SU-DHL-6 (cell line): Measurements from ENCODE around the gene DEPDC5.

ENCODE experiments used
- H2AFZ ChIP-seq: fragments of 200-600 bp; sonication (generic); 2 replicates; pipeline ENCODE4 v1.6.1; 2014; ENCODE audit warnings: low read depth, mild to moderate bottlenecking, moderate library complexity, mixed read lengths, antibody characterized with exemption, low read length; ENCODE audit not compliant: severe bottlenecking
- H3F3A ChIP-seq: fragments of 200-600 bp; shearing (Covaris generic); 2 replicates; pipeline ENCODE4 v1.6.0; 2016; ENCODE audit warnings: antibody characterized with exemption, mild to moderate bottlenecking; ENCODE audit not compliant: insufficient read depth
- H3K27ac ChIP-seq: fragments of 200-600 bp; sonication (generic); 2 replicates; pipeline ENCODE4 v1.5.1; 2016; ENCODE audit warnings: low read depth, mild to moderate bottlenecking, low read length, moderate library complexity, mixed read lengths
- H3K27me3 ChIP-seq: fragments of 200-600 bp; sonication (generic), shearing (Covaris generic); 2 replicates; pipeline ENCODE4 v1.6.0; 2014; ENCODE audit warnings: mild to moderate bottlenecking, low read length
- H3K36me3 ChIP-seq: fragments of 200-600 bp; sonication (generic); 2 replicates; pipeline ENCODE4 v1.6.1; 2014; ENCODE audit warnings: mild to moderate bottlenecking, low read length, mixed read lengths
- H3K4me2 ChIP-seq: fragments of 300-600, 200-600 bp; shearing (Covaris generic), sonication (generic); 2 replicates; pipeline ENCODE4 v1.6.0; 2014; ENCODE audit warnings: low read length, low read depth, mild to moderate bottlenecking; ENCODE audit not compliant: poor library complexity, severe bottlenecking
- H3K4me3 ChIP-seq: fragments of 200-600 bp; sonication (generic); 2 replicates; pipeline ENCODE4 v1.5.1; 2014; ENCODE audit warnings: antibody characterized with exemption, low read length, mild to moderate bottlenecking, mixed read lengths; ENCODE audit not compliant: insufficient read depth, poor library complexity, severe bottlenecking
- H3K79me2 ChIP-seq: fragments of 200-600 bp; sonication (generic); 2 replicates; pipeline ENCODE4 v1.6.1; 2014; ENCODE audit warnings: mild to moderate bottlenecking, low read length, moderate library complexity; ENCODE audit not compliant: insufficient read depth
- H3K9ac ChIP-seq: fragments of 200-600 bp; sonication (generic); 2 replicates; pipeline ENCODE4 v1.7.0; 2014; ENCODE audit warnings: mild to moderate bottlenecking, low read length
- H3K9me2 ChIP-seq: fragments of 200-600 bp; sonication (generic); replicated peaks from 2 replicates; pipeline ENCODE4 v1.6.1; 2014; ENCODE audit warnings: low read length; ENCODE audit not compliant: insufficient read depth
- H3K9me3 ChIP-seq: fragments of 200-600 bp; sonication (generic); 2 replicates; pipeline ENCODE4 v1.6.1; 2014; ENCODE audit warnings: low read length, mixed read lengths; ENCODE audit not compliant: insufficient read depth
- H4K20me1 ChIP-seq: fragments of 200-600 bp; sonication (generic); 2 replicates; pipeline ENCODE4 v1.6.1; 2014; ENCODE audit warnings: low read depth, mild to moderate bottlenecking, antibody characterized with exemption, low read length, moderate library complexity, mixed read lengths
- CTCF ChIP-seq: fragments of 200-600 bp; sonication (generic); IDR thresholded peaks from one replicate; pipeline ENCODE4 v1.5.1; 2017; ENCODE audit warnings: antibody characterized with exemption, mild to moderate bottlenecking, low read length, moderate library complexity; ENCODE audit not compliant: insufficient read depth, poor library complexity, severe bottlenecking
- EZH2phosphoT487 ChIP-seq: fragments of 200-600 bp; sonication (generic), shearing (Covaris generic); conservative IDR thresholded peaks from 2 replicates; pipeline ENCODE4 v1.6.1; 2018; ENCODE audit warnings: mild to moderate bottlenecking, antibody characterized with exemption, low read length, moderate library complexity, mixed read lengths

Gene DEPDC5

GRCh38 chr22:31911565-31912406 is 158.0 kb downstream of the DEPDC5 start:
- no peak overlapping the region for H2AFZ ChIP-seq
- TF ChIP-seq CTCF: no peak
- no peak for TF ChIP-seq EZH2phosphoT487

GRCh38 chr22:31912407-31912743 is 158.6 kb downstream of the DEPDC5 start:
- Histone ChIP-seq H3K27me3 (no peaks in the 10 kb centered on the region), H3K36me3 (no peaks in the 10 kb centered on the region), H3K4me3 (no peak overlapping the region), H3K79me2 (no peaks in the 10 kb centered on the region), H3K9me3 (no peaks in the 10 kb centered on the region), H3F3A (no peaks in the 10 kb centered on the region), H3K27ac (no peak overlapping the region), H3K9ac (no peak overlapping the region), H2AFZ (no peak overlapping the region), H4K20me1 (no peaks in the 10 kb centered on the region), H3K4me2 (no peak overlapping the region), H3K9me2 (no peaks in the 10 kb centered on the region)
- TF ChIP-seq CTCF (no peak), EZH2phosphoT487 (no peak)

More at GRCh38 chr22:31911565-31912406, 158.0 kb downstream of the DEPDC5 start:
- Histone ChIP-seq H3K4me2 (no peak overlapping the region), H3K9ac (no peak overlapping the region), H3K27me3 (no peaks in the 10 kb centered on the region), H3K36me3 (no peaks in the 10 kb centered on the region), H3K9me2 (no peaks in the 10 kb centered on the region), H4K20me1 (no peaks in the 10 kb centered on the region), H3K27ac (no peak overlapping the region), H3K4me3 (no peak overlapping the region), H3K79me2 (no peaks in the 10 kb centered on the region), H3K9me3 (no peaks in the 10 kb centered on the region), H3F3A (no peaks in the 10 kb centered on the region)

GRCh38 chr22:31915586-31915985 is 161.8 kb downstream of the DEPDC5 start:
- Histone ChIP-seq H3K27me3 (no peaks in the 10 kb centered on the region), H3K79me2 (no peaks in the 10 kb centered on the region), H3K27ac (no peak overlapping the region), H3K4me3 (no peak overlapping the region), H3K9me3 (no peaks in the 10 kb centered on the region), H4K20me1 (no peaks in the 10 kb centered on the region), H3K4me2 (no peak overlapping the region), H3K9me2 (no peaks in the 10 kb centered on the region), H3K36me3 (no peaks in the 10 kb centered on the region), H3F3A (no peaks in the 10 kb centered on the region), H2AFZ (no peak overlapping the region), H3K9ac (no peak overlapping the region)
- TF ChIP-seq EZH2phosphoT487 (no peak), CTCF (no peak)
